Activated T-cell treated with anti-CD3 and anti-CD28 coated beads, Interleukin-2, amount 50 U/mL, for 24 hours (primary cell): ENCODE data around the gene APBA2.

Experiments used
- DNase-seq: peaks from one replicate; pipeline ENCODE4 v3.0.0-alpha.2; 2020
- H3K27ac Mint-ChIP-seq: 2 replicates; pipeline ENCODE4 v1.8.0; 2020; ENCODE audit warnings: mild to moderate bottlenecking, mixed read lengths
- H3K27me3 Mint-ChIP-seq: 2 replicates; pipeline ENCODE4 v1.8.0; 2020; ENCODE audit warnings: mixed read lengths
- H3K36me3 Mint-ChIP-seq: 2 replicates; pipeline ENCODE4 v1.8.0; 2020; ENCODE audit warnings: low read depth, mixed read lengths
- H3K4me1 Mint-ChIP-seq: 2 replicates; pipeline ENCODE4 v1.8.0; 2020; ENCODE audit warnings: low read depth, mixed read lengths
- H3K4me3 Mint-ChIP-seq: 2 replicates; pipeline ENCODE4 v1.8.0; 2020; ENCODE audit warnings: mild to moderate bottlenecking, moderate library complexity, mixed read lengths
- H3K9me3 Mint-ChIP-seq: 2 replicates; pipeline ENCODE4 v1.8.0; 2020; ENCODE audit warnings: mixed read lengths

Gene APBA2

GRCh38 chr15:28987337-28987736 lies 101.6 kb downstream of the APBA2 start:
- peaks cover 56% of the 10 kb centered on the region for H3K4me1 Mint-ChIP-seq
- H3K9me3 Mint-ChIP-seq: peaks cover 9% of the 10 kb centered on the region

GRCh38 chr15:28989239-28989830 lies 103.6 kb downstream of the APBA2 start:
- H3K4me3 Mint-ChIP-seq: no peak overlapping the region
- DNase-seq: no peak
- no peak overlapping the region for H3K27ac Mint-ChIP-seq

More at GRCh38 chr15:28987337-28987736, 101.6 kb downstream of the APBA2 start:
- Mint-ChIP-seq H3K27me3 (no peaks in the 10 kb centered on the region), H3K4me3 (no peak overlapping the region), H3K36me3 (peaks cover 7% of the 10 kb centered on the region), H3K27ac (peak overlapping the region; percentile 8)
- no peak for DNase-seq

GRCh38 chr15:28989896-28990295 lies 104.1 kb downstream of the APBA2 start:
- peaks cover 70% of the 10 kb centered on the region for H3K4me1 Mint-ChIP-seq
- H3K27me3 Mint-ChIP-seq: no peaks in the 10 kb centered on the region
- H3K36me3 Mint-ChIP-seq: peaks cover 7% of the 10 kb centered on the region
- H3K4me3 Mint-ChIP-seq: no peak overlapping the region
- DNase-seq: no peak
- H3K9me3 Mint-ChIP-seq: peaks cover 9% of the 10 kb centered on the region
- H3K27ac Mint-ChIP-seq: no peak overlapping the region

More at GRCh38 chr15:28989239-28989830, 103.6 kb downstream of the APBA2 start:
- peaks cover 70% of the 10 kb centered on the region for H3K4me1 Mint-ChIP-seq
- H3K36me3 Mint-ChIP-seq: peaks cover 7% of the 10 kb centered on the region
- H3K9me3 Mint-ChIP-seq: peaks cover 9% of the 10 kb centered on the region
- H3K27me3 Mint-ChIP-seq: no peaks in the 10 kb centered on the region

- no peaks in the 10 kb centered on the region for H3K27me3 Mint-ChIP-seq
- no peak overlapping the region for H3K27ac Mint-ChIP-seq
- H3K4me3 Mint-ChIP-seq: no peak overlapping the region
- no peak for DNase-seq
- H3K36me3 Mint-ChIP-seq: peaks cover 7% of the 10 kb centered on the region
- peaks cover 70% of the 10 kb centered on the region for H3K4me1 Mint-ChIP-seq
- peaks cover 9% of the 10 kb centered on the region for H3K9me3 Mint-ChIP-seq
Measured at GRCh38 chr15:28990390-28990789, 104.6 kb downstream of the APBA2 start.

GRCh38 chr15:28991236-28992171 lies 105.7 kb downstream of the APBA2 start:
- peaks cover 70% of the 10 kb centered on the region for H3K4me1 Mint-ChIP-seq
- H3K4me3 Mint-ChIP-seq: no peak overlapping the region
- peaks cover 17% of the 10 kb centered on the region for H3K36me3 Mint-ChIP-seq
- no peak overlapping the region for H3K27ac Mint-ChIP-seq
- DNase-seq: no peak
- peaks cover 9% of the 10 kb centered on the region for H3K9me3 Mint-ChIP-seq
- no peaks in the 10 kb centered on the region for H3K27me3 Mint-ChIP-seq

- Mint-ChIP-seq H3K4me3 (no peak overlapping the region), H3K4me1 (peaks cover 62% of the 10 kb centered on the region), H3K27ac (peak overlapping the region; percentile 56), H3K9me3 (peaks cover under 1% of the 10 kb centered on the region), H3K27me3 (no peaks in the 10 kb centered on the region), H3K36me3 (peaks cover 17% of the 10 kb centered on the region)
- no peak for DNase-seq
Measured at GRCh38 chr15:28992336-28992864, 106.6 kb downstream of the APBA2 start.

GRCh38 chr15:28993051-28993719 lies 107.4 kb downstream of the APBA2 start:
- H3K9me3 Mint-ChIP-seq: no peaks in the 10 kb centered on the region
- peaks cover 20% of the 10 kb centered on the region for H3K36me3 Mint-ChIP-seq
- H3K4me3 Mint-ChIP-seq: no peak overlapping the region
- H3K27ac Mint-ChIP-seq: peak overlapping the region; percentile 58
- peaks cover 62% of the 10 kb centered on the region for H3K4me1 Mint-ChIP-seq
- no peak for DNase-seq
- H3K27me3 Mint-ChIP-seq: no peaks in the 10 kb centered on the region

- Mint-ChIP-seq H3K27ac (peak overlapping the region; percentile 58), H3K27me3 (no peaks in the 10 kb centered on the region), H3K36me3 (peaks cover 24% of the 10 kb centered on the region), H3K4me3 (no peak overlapping the region), H3K9me3 (no peaks in the 10 kb centered on the region), H3K4me1 (peaks cover 59% of the 10 kb centered on the region)
- no peak for DNase-seq
Measured at GRCh38 chr15:28993720-28994053, 107.9 kb downstream of the APBA2 start.

- peak; percentile 71 for DNase-seq
- Mint-ChIP-seq H3K4me3 (peak overlapping the region; percentile 16), H3K27ac (peak overlapping the region; percentile 58), H3K4me1 (peaks cover 55% of the 10 kb centered on the region), H3K9me3 (no peaks in the 10 kb centered on the region), H3K36me3 (peaks cover 24% of the 10 kb centered on the region), H3K27me3 (no peaks in the 10 kb centered on the region)
Measured at GRCh38 chr15:28994142-28994830, 108.5 kb downstream of the APBA2 start.

- DNase-seq: no peak
- Mint-ChIP-seq H3K36me3 (peaks cover 24% of the 10 kb centered on the region), H3K27me3 (no peaks in the 10 kb centered on the region), H3K9me3 (no peaks in the 10 kb centered on the region), H3K4me1 (peaks cover 50% of the 10 kb centered on the region), H3K27ac (peak overlapping the region; percentile 58), H3K4me3 (peak overlapping the region; percentile 16)
Measured at GRCh38 chr15:28994831-28995596, 109.2 kb downstream of the APBA2 start.

GRCh38 chr15:28995705-28996104 lies 109.9 kb downstream of the APBA2 start:
- Mint-ChIP-seq H3K27ac (no peak overlapping the region), H3K9me3 (no peaks in the 10 kb centered on the region), H3K36me3 (peaks cover 24% of the 10 kb centered on the region), H3K4me3 (no peak overlapping the region), H3K4me1 (peaks cover 47% of the 10 kb centered on the region), H3K27me3 (no peaks in the 10 kb centered on the region)
- DNase-seq: no peak

GRCh38 chr15:28996289-28996688 lies 110.5 kb downstream of the APBA2 start:
- Mint-ChIP-seq H3K9me3 (no peaks in the 10 kb centered on the region), H3K36me3 (peaks cover 26% of the 10 kb centered on the region), H3K4me1 (peaks cover 42% of the 10 kb centered on the region), H3K27ac (no peak overlapping the region), H3K27me3 (no peaks in the 10 kb centered on the region), H3K4me3 (no peak overlapping the region)
- DNase-seq: no peak

GRCh38 chr15:28996953-28997352 lies 111.2 kb downstream of the APBA2 start:
- no peaks in the 10 kb centered on the region for H3K27me3 Mint-ChIP-seq
- H3K4me1 Mint-ChIP-seq: peaks cover 40% of the 10 kb centered on the region
- H3K4me3 Mint-ChIP-seq: no peak overlapping the region
- H3K36me3 Mint-ChIP-seq: peaks cover 26% of the 10 kb centered on the region
- no peak for DNase-seq
- no peak overlapping the region for H3K27ac Mint-ChIP-seq
- H3K9me3 Mint-ChIP-seq: no peaks in the 10 kb centered on the region
